A549 treated with RU486 at 1 μM for 4 hours (cell line): Measurements from ENCODE around the gene CITED2. TPM values are rescaled to one million over a fixed set of nuclear protein-coding genes. Genes with fewer than 3 reads are reported as not detected.

Source experiments
- total RNA-seq: library from RNA; stranded (reverse); fragments of 200-300 nt; extraction: Qiagen RNA extraction; gene quantifications from 5 replicates; pipeline ENCODE4 v1.2.3, GENCODE V29; 2022; ENCODE audit warnings: low read depth

CITED2 gene
- 15.3 to 25.0 TPM (median 21.0 TPM) in 5 replicates for total RNA-seq

GRCh38 chr6:139374357-139375225 lies at the start of gene CITED2:
CITED2 (minus strand) TSS chr6:139374648; CDS start chr6:139373944, 704 bp downstream.

Other genes with a start within 250 kb of the CITED2 start
- 0.48 to 2.2 TPM (median 2.0 TPM) in 5 replicates for gene HECA, start 239.6 kb downstream of the CITED2 start, total RNA-seq
- not detected in 5 replicates for gene TXLNB, start 82.7 kb downstream of the CITED2 start, total RNA-seq